HEK293 (cell line): ENCODE measurements around the gene PYGO2.

Source experiments
- CTCF ChIA-PET: fragments of 350-600 bp; formaldehyde crosslinking; extraction: SDS; loops from one replicate; lab custom pipeline; 2021; ENCODE audit warnings: antibody characterized with exemption; lab: Yijun Ruan, JAX
- POLR2A ChIA-PET: fragments of 300-600 bp; formaldehyde crosslinking; extraction: SDS; loops from one replicate; lab custom pipeline; 2020; ENCODE audit warnings: antibody characterized with exemption, inconsistent platforms; lab: Yijun Ruan, JAX
- H3K27ac ChIP-seq: fragments of 200-500 bp; sonication (Bioruptor generic); 2 replicates; pipeline ENCODE4 v1.5.1; 2014; ENCODE audit warnings: low read depth, low read length, control low read depth, inconsistent platforms; ENCODE audit errors: extremely low read depth
- H3K36me3 ChIP-seq, 2 experiments: fragments of 200-500 bp in 1 of 2; sonication (Bioruptor generic) in 1 of 2; 1 replicate in 1 of 2; 2 replicates in 1 of 2; pipeline ENCODE4 v1.5.1; 2014 to 2017; ENCODE audit warnings: inconsistent platforms in 2 of 2, low read length in 2 of 2; ENCODE audit not compliant: control insufficient read depth in 2 of 2, insufficient read depth in 1 of 2
- H3K4me1 ChIP-seq: fragments of 200-500 bp; sonication (Bioruptor generic); 2 replicates; pipeline ENCODE4 v1.5.1; 2014; ENCODE audit warnings: mild to moderate bottlenecking, low read length, inconsistent platforms; ENCODE audit not compliant: control insufficient read depth, insufficient read depth
- H3K4me3 ChIP-seq: 2 replicates; pipeline ENCODE4 v1.5.1; 2011; ENCODE audit warnings: low read depth, mild to moderate bottlenecking, control low read depth, low read length, moderate library complexity
- H3K9me3 ChIP-seq: fragments of 200-500 bp; sonication (Bioruptor generic); 2 replicates; pipeline ENCODE4 v1.5.1; 2014; ENCODE audit warnings: low read depth, low read length, inconsistent platforms; ENCODE audit not compliant: control insufficient read depth, insufficient read depth
- GFI1B ChIP-seq: fragments of 450-650 bp; formaldehyde crosslinking; IDR thresholded peaks from 2 replicates; pipeline ENCODE4 v1.5.1; 2016; ENCODE audit warnings: missing biosample characterization, missing genetic modification characterization
- REPIN1 ChIP-seq: fragments of 450-650 bp; formaldehyde crosslinking; IDR thresholded peaks from 2 replicates; pipeline ENCODE4 v1.5.1; 2017; ENCODE audit warnings: missing biosample characterization, missing genetic modification characterization, low read depth
- ZNF114 ChIP-seq: fragments of 450-650 bp; formaldehyde crosslinking; IDR thresholded peaks from 2 replicates; pipeline ENCODE4 v1.5.0; 2017; ENCODE audit warnings: missing biosample characterization, missing genetic modification characterization
- ZNF211 ChIP-seq: fragments of 450-650 bp; formaldehyde crosslinking; IDR thresholded peaks from 2 replicates; pipeline ENCODE4 v1.5.1; 2016; ENCODE audit warnings: low read depth, missing biosample characterization, missing genetic modification characterization
- ZNF24 ChIP-seq: fragments of 450-650 bp; formaldehyde crosslinking; IDR thresholded peaks from 2 replicates; pipeline ENCODE4 v1.5.1; 2016; ENCODE audit warnings: missing biosample characterization, missing genetic modification characterization
- ZNF274 ChIP-seq, 2 experiments: fragments of 200-500 bp in 1 of 2; fragments of 450-650 bp in 1 of 2; sonication (Bioruptor generic) in 1 of 2; formaldehyde crosslinking in 1 of 2; IDR thresholded peaks; 2 replicates each; pipeline versions ENCODE4 v1.5.1 to v1.6.1; 2014 to 2016; ENCODE audit warnings: borderline replicate concordance in 1 of 2, inconsistent platforms in 1 of 2, low read length in 1 of 2, missing biosample characterization in 1 of 2, missing genetic modification characterization in 1 of 2
- ZNF473 ChIP-seq: fragments of 450-650 bp; formaldehyde crosslinking; IDR thresholded peaks from 2 replicates; pipeline ENCODE4 v1.5.1; 2017; ENCODE audit warnings: missing biosample characterization, missing genetic modification characterization
- ZNF544 ChIP-seq: fragments of 450-650 bp; formaldehyde crosslinking; IDR thresholded peaks from 2 replicates; pipeline ENCODE4 v1.5.0; 2017; ENCODE audit warnings: missing biosample characterization, missing genetic modification characterization
- ZNF560 ChIP-seq: fragments of 450-650 bp; formaldehyde crosslinking; IDR thresholded peaks from 2 replicates; pipeline ENCODE4 v1.5.1; 2017; ENCODE audit warnings: missing biosample characterization, missing genetic modification characterization, borderline replicate concordance
- ZNF561 ChIP-seq: fragments of 450-650 bp; IDR thresholded peaks from 2 replicates; pipeline ENCODE4 v1.5.1; 2018; ENCODE audit warnings: missing biosample characterization, missing genetic modification characterization, borderline replicate concordance
- ZNF768 ChIP-seq: fragments of 450-650 bp; formaldehyde crosslinking; IDR thresholded peaks from 2 replicates; pipeline ENCODE4 v1.5.1; 2018; ENCODE audit warnings: missing biosample characterization, mild to moderate bottlenecking, missing genetic modification characterization
- ZNF791 ChIP-seq: fragments of 450-650 bp; formaldehyde crosslinking; IDR thresholded peaks from 2 replicates; pipeline ENCODE4 v1.5.1; 2016; ENCODE audit warnings: missing biosample characterization, missing genetic modification characterization
- TF ChIP-seq, protein P1 (sequence below): fragments of 450-650 bp; formaldehyde crosslinking; IDR thresholded peaks from 2 replicates; pipeline ENCODE4 v1.5.1; 2016; ENCODE audit warnings: missing biosample characterization, missing genetic modification characterization
- TF ChIP-seq, protein P2 (sequence below): fragments of 450-650 bp; formaldehyde crosslinking; IDR thresholded peaks from 2 replicates; pipeline ENCODE4 v1.5.1; 2017; ENCODE audit warnings: missing biosample characterization, missing genetic modification characterization
- TF ChIP-seq, protein P3 (sequence below): fragments of 450-650 bp; formaldehyde crosslinking; IDR thresholded peaks from 2 replicates; pipeline ENCODE4 v1.5.1; 2017; ENCODE audit warnings: missing biosample characterization, missing genetic modification characterization
- TF ChIP-seq, protein P4 (sequence below): fragments of 450-650 bp; formaldehyde crosslinking; IDR thresholded peaks from 2 replicates; pipeline ENCODE4 v1.5.1; 2016; ENCODE audit warnings: missing biosample characterization, missing genetic modification characterization

The PYGO2 gene

DNA sequence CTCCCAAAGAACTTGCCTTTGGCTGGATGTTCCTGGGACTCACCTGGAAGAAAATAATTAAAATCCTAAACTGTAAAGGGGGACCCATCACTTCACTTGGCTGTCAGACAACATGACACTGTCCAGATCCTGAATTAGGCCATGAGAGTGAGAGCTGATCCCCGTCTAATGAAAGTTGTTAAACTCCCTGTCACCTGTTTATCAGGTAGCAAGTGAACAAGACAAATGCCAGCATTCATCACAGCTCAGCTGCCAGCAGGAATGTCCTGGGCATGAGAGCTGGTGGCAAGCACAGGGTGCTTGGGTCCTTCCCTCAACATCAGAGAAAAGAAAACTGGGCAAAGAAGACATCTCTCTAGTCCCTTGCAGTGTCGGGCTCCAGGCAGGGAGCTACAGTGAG lies 48.8 kb downstream of the PYGO2 start:
- ChIA-PET POLR2A (interaction anchor here (0.6 to 0.8 kb wide), 2 partner anchors 21 to 24 kb away, joined by 3 to 4 read pairs; partner anchors contain the start of gene PMVK), CTCF (interaction anchor here (0.6 to 1.0 kb wide), 3 partner anchors 27 to 137 kb away, joined by 3 to 4 read pairs (median 4); no protein-coding TSS in a partner anchor)
- H3K36me3 ChIP-seq: no peaks in the 10 kb centered on the region
- H3K4me3 ChIP-seq: no peak overlapping the region
- TF ChIP-seq, protein P1, sequence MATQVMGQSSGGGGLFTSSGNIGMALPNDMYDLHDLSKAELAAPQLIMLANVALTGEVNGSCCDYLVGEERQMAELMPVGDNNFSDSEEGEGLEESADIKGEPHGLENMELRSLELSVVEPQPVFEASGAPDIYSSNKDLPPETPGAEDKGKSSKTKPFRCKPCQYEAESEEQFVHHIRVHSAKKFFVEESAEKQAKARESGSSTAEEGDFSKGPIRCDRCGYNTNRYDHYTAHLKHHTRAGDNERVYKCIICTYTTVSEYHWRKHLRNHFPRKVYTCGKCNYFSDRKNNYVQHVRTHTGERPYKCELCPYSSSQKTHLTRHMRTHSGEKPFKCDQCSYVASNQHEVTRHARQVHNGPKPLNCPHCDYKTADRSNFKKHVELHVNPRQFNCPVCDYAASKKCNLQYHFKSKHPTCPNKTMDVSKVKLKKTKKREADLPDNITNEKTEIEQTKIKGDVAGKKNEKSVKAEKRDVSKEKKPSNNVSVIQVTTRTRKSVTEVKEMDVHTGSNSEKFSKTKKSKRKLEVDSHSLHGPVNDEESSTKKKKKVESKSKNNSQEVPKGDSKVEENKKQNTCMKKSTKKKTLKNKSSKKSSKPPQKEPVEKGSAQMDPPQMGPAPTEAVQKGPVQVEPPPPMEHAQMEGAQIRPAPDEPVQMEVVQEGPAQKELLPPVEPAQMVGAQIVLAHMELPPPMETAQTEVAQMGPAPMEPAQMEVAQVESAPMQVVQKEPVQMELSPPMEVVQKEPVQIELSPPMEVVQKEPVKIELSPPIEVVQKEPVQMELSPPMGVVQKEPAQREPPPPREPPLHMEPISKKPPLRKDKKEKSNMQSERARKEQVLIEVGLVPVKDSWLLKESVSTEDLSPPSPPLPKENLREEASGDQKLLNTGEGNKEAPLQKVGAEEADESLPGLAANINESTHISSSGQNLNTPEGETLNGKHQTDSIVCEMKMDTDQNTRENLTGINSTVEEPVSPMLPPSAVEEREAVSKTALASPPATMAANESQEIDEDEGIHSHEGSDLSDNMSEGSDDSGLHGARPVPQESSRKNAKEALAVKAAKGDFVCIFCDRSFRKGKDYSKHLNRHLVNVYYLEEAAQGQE (tag by site-specific recombination): 0 out of 2 replicates have a peak, but pooled peaks have one; percentile 17
- no peak for TF ChIP-seq ZNF24 (tag by site-specific recombination)
- no peaks in the 10 kb centered on the region for H3K4me1 ChIP-seq
- H3K27ac ChIP-seq: no peak overlapping the region
- H3K9me3 ChIP-seq: no peaks in the 10 kb centered on the region

DNA sequence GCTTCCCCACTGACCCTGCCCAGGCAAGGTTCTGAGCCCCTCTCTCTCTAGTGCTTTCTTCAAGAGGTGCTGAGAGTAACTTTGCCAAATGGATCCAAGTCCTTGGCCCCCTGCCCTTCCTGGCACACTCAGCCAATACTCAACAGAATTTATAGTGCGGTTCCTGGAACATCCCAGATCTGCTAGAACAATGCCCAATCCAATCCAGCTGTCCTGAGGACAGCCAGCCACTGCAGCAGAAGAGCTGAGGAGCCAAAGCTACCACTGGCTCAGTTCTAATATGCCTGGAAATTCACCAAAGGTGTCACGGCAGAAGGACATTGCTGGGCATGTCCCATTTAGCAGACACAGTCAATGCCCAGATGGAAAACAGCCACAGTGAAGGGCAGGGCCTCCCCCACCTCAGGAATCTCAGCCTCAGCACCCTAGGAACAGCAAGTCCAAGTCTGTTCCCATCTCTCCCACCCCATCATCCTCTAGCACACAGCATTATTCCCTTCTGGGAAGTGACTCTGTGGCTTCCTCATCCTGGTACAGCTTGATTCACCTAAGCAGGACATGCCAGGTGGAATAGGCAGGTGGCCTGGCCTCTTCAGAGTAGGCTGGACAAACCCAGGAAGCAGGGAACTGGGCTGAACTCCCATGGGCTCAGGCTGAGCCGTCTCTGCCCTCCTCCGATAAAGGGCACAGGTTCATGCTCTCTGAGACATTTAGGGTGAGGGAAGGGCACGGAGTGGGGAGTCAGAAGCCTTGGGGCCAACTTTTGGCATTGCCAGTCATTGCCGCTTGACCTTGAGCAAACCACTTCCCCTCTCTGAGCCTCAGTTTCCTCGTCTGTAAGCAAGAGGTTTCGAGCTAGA lies 49.7 kb downstream of the PYGO2 start:
- Histone ChIP-seq H3K27ac (no peak overlapping the region), H3K4me3 (no peak overlapping the region), H3K36me3 (no peaks in the 10 kb centered on the region), H3K4me1 (no peaks in the 10 kb centered on the region), H3K9me3 (no peaks in the 10 kb centered on the region)
- ChIA-PET CTCF (interaction anchor here (0.6 to 1.2 kb wide), 3 partner anchors 12 to 85 kb away, joined by 3 to 4 read pairs (median 3); no protein-coding TSS in a partner anchor), POLR2A (no interaction called here)
- no peak for TF ChIP-seq ZNF114 (tag by site-specific recombination)
- no peak for TF ChIP-seq ZNF473
- TF ChIP-seq ZNF544: no peak
- no peak for TF ChIP-seq ZNF211 (tag by site-specific recombination)

DNA sequence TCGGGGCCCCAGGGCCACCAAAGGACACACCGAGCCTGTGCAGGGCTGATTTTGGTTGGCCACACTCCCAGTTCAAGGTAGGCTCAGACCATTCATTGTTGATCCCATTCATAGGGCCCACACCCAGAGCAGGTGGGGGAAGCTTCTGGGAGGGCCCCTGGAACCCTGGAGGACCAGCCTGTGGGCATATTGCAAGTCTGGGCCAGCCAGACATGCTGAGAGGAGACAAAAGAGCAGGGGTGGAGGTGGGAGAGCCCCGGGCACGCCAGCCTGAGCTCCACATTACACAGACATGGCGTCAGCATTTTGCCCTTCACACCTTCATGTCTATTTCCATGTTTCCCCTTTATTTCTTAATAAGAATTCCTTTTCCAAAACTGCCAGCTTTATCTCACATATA lies 50.7 kb downstream of the PYGO2 start:
- no peaks in the 10 kb centered on the region for H3K36me3 ChIP-seq
- CTCF ChIA-PET: interaction anchor here (0.6 to 1.2 kb wide), 4 partner anchors 13 to 376 kb away, joined by 3 read pairs; no protein-coding TSS in a partner anchor
- no peak overlapping the region for H3K27ac ChIP-seq
- H3K4me1 ChIP-seq: no peaks in the 10 kb centered on the region
- H3K4me3 ChIP-seq: no peak overlapping the region
- H3K9me3 ChIP-seq: no peaks in the 10 kb centered on the region
- POLR2A ChIA-PET: no interaction called here
- TF ChIP-seq ZNF768 (tag by site-specific recombination) (no peak), GFI1B (tag by site-specific recombination) (no peak), REPIN1 (no peak), ZNF561 (tag by site-specific recombination) (no peak), ZNF560 (tag by site-specific recombination) (no peak), ZNF274 (IDR thresholded peaks at IDR 0.05; ENCODE audit: low read length) (no peak), ZNF274 (tag by site-specific recombination; IDR thresholded peaks at IDR 0.05; ENCODE audit: borderline replicate concordance) (no peak), ZNF791 (no peak)
- TF ChIP-seq, protein P1 (tag by site-specific recombination): no peak
- TF ChIP-seq, protein P2, sequence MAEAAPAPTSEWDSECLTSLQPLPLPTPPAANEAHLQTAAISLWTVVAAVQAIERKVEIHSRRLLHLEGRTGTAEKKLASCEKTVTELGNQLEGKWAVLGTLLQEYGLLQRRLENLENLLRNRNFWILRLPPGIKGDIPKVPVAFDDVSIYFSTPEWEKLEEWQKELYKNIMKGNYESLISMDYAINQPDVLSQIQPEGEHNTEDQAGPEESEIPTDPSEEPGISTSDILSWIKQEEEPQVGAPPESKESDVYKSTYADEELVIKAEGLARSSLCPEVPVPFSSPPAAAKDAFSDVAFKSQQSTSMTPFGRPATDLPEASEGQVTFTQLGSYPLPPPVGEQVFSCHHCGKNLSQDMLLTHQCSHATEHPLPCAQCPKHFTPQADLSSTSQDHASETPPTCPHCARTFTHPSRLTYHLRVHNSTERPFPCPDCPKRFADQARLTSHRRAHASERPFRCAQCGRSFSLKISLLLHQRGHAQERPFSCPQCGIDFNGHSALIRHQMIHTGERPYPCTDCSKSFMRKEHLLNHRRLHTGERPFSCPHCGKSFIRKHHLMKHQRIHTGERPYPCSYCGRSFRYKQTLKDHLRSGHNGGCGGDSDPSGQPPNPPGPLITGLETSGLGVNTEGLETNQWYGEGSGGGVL (tag by site-specific recombination): no peak
- TF ChIP-seq, protein P3, sequence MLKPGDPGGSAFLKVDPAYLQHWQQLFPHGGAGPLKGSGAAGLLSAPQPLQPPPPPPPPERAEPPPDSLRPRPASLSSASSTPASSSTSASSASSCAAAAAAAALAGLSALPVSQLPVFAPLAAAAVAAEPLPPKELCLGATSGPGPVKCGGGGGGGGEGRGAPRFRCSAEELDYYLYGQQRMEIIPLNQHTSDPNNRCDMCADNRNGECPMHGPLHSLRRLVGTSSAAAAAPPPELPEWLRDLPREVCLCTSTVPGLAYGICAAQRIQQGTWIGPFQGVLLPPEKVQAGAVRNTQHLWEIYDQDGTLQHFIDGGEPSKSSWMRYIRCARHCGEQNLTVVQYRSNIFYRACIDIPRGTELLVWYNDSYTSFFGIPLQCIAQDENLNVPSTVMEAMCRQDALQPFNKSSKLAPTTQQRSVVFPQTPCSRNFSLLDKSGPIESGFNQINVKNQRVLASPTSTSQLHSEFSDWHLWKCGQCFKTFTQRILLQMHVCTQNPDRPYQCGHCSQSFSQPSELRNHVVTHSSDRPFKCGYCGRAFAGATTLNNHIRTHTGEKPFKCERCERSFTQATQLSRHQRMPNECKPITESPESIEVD: no peak
- TF ChIP-seq, protein P4, sequence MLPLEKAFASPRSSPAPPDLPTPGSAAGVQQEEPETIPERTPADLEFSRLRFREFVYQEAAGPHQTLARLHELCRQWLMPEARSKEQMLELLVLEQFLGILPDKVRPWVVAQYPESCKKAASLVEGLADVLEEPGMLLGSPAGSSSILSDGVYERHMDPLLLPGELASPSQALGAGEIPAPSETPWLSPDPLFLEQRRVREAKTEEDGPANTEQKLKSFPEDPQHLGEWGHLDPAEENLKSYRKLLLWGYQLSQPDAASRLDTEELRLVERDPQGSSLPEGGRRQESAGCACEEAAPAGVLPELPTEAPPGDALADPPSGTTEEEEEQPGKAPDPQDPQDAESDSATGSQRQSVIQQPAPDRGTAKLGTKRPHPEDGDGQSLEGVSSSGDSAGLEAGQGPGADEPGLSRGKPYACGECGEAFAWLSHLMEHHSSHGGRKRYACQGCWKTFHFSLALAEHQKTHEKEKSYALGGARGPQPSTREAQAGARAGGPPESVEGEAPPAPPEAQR (tag by site-specific recombination): no peak
